HG03565 (cell line): ENCODE data around the gene AQP10.
A peak's percentile ranks its signal among the peaks of the same experiment; 100 is the strongest.
"Not testable (repeated sequence)": the region's sequence is repeated elsewhere in the genome, so short reads cannot be mapped to it uniquely, and the experiment has no call there.

ENCODE experiments used
- ATAC-seq: cut with Tn5 transposase; IDR thresholded peaks from one replicate; pipeline ENCODE4 v1.9.1; 2021; ENCODE audit warnings: mild to moderate bottlenecking, moderate library complexity; ENCODE audit not compliant: unreplicated experiment

The AQP10 gene, protein sequence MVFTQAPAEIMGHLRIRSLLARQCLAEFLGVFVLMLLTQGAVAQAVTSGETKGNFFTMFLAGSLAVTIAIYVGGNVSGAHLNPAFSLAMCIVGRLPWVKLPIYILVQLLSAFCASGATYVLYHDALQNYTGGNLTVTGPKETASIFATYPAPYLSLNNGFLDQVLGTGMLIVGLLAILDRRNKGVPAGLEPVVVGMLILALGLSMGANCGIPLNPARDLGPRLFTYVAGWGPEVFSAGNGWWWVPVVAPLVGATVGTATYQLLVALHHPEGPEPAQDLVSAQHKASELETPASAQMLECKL

DNA sequence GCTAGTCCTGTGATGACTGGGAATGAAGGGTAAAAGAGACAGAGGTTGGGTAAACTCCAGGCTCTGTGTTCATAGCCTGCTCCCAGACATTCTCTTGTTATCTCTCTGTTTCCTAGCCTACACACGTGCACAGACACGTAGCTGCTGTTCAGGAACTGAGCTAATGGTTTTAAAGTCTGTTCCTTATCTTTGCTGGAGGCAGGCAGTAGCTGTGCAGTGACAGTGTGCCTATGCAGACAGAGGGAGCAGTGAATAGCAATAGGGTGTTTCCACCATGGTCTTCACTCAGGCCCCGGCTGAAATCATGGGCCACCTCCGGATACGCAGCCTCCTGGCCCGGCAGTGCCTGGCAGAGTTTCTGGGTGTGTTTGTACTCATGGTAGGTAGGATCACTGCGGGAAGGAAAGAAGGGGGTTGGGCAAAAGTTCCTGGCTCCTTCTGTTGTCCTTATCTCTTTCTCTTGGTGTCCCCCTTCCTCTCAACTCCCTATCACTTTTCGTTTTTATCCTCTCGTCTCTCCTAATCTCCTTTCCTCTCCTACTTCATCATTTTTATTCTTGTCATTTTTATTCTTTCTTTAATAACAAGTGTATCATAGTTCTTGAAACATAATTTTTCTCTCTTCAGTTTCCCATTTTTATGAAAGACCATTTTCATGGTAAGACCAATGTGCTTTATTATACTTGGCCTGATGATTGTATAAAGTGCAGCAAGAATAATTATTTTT lies at the start of gene AQP10:
Gene AQP10, plus strand, starts transcription at position 212 of the 727 bp plus-strand sequence. Its CDS starts 63 bp downstream, at position 275.
- ATAC-seq, result no peak

DNA sequence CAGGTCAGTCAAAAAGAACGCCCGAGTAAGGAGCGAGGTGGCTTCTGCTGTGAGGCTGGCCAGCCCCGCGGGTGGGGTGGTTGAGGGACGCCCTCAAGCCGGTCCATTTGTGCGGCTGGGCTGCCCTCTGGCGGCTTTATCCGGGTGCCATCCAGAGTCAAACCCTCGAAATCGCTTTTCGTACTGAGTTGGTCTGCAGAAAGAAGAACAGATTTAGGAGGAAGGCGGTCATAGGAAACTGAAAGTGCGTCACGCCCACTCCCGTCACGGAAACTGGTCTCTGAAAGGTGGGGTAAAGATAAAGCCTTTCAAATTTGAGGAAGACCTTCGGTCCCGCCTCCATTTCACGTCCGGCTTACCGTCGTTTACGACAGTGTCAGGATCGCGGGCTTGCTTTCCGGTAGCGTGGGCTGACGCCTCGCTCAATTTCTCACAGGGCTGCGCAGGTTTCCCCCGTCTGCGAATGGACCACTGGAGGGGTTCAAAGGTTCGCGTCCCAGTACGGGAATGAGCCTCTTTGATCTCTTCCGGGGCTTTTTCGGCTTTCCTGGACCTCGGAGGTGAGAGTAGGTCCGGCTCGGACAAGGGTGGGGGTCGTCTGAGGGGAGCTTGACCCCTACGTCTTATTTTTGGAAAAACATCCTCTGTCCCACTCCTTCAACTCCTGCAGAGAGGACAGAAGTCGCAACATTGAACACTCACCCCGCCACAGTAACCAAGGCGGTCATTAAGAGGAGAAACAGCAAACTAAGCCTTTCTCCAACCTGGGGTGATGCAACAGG lies 48.5 kb upstream of the AQP10 start, which contains the start of gene HAX1:
Gene HAX1, plus strand, starts transcription at position 413 of the 782 bp plus-strand sequence. Its CDS starts 95 bp downstream, at position 508.
- ATAC-seq, result peak; percentile 84

DNA sequence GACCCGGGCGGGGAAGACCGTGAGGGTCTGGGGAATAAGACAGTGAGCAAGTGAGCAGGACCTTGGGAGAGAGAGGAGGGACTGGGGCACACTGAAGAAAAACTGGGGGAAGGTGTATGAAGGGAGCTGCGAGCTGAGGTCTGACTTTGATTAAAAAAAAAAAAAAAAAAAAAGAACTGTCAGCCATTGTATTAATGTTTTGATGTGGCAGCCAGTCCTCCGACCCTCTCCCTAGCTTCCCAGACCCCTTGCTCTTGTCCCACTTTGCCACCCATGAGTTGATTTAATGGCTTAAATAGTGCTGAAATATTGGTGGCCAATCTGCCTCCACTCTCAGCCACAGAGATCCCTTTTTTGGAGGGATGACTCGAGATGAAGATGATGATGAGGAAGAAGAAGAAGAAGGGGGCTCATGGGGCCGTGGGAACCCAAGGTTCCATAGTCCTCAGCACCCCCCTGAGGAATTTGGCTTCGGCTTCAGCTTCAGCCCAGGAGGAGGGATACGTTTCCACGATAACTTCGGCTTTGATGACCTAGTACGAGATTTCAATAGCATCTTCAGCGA lies 47.8 kb upstream of the AQP10 start:
- no peak for ATAC-seq

DNA sequence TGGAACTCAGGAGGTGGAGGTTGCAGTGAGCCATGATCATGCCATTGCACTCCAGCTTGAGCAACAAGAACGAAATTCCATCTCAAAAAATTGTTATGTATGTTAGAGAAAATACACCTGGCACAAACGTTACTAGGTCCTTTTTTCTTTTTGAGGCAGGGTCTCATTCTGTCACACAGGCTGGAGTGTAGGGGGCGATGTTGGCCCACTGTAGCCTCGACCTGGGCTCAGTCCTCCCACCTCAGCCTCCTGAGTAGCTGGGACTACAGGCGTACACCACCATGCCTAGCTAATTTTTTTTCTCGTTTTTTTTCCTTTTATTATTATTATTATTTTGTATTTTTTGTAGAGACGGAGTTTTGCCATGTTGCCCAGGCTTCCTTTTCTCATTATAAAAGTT lies 44.1 kb upstream of the AQP10 start:
- ATAC-seq, result no peak

DNA sequence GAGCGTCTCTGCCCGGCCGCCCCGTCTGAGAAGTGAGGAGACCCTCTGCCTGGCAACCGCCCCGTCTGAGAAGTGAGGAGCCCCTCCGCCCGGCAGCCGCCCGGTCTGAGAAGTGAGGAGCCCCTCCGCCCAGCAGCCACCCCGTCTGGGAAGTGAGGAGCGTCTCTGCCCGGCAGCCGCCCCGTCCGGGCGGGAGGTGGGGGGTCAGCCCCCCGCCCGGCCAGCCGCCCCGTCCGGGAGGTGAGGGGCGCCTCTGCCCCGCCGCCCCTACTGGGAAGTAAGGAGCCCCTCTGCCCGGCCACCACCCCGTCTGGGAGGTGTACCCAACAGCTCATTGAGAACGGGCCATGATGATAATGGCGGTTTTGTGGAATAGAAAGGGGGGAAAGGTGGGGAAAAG lies 33.3 kb upstream of the AQP10 start:
- not testable (repeated sequence) for ATAC-seq

DNA sequence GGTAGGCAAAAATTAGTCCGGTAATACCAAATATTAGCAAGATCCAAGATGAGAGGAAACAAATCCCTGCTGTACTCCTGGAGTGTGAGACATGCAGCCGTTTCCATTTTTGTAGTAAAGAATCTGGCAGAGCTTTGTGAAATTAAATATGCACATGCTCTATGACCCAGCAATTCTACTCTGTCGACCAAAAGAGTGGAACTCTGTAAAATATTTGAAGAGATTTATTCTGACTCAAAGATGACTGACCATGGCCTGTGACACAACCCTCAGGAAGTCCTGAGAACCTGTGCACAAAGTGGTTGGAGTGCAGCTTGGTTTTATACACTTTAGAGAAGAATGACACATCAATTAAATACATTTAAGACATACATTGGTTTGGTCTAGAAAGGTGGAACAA lies 32.2 kb upstream of the AQP10 start:
- ATAC-seq, result no peak

DNA sequence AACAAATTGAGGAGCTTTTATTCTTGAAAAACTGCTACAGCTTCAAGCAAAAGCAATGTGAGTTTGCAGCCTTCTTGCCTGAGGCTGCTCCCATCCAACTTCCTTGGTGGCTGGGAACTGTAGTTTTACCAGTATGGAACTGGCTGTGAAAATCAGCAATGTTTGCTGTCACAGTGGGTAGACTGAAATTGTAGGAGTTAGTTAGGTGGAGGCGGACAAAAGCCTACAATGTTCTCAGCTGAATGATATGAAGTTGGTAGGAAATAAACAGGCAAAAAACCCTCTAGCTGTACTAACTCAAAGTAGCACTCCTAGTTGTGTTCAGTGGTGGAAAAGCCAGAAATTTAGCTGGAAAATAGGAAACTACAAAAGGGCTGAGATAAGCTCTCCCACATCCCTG lies 30.0 kb upstream of the AQP10 start:
- no peak for ATAC-seq

DNA sequence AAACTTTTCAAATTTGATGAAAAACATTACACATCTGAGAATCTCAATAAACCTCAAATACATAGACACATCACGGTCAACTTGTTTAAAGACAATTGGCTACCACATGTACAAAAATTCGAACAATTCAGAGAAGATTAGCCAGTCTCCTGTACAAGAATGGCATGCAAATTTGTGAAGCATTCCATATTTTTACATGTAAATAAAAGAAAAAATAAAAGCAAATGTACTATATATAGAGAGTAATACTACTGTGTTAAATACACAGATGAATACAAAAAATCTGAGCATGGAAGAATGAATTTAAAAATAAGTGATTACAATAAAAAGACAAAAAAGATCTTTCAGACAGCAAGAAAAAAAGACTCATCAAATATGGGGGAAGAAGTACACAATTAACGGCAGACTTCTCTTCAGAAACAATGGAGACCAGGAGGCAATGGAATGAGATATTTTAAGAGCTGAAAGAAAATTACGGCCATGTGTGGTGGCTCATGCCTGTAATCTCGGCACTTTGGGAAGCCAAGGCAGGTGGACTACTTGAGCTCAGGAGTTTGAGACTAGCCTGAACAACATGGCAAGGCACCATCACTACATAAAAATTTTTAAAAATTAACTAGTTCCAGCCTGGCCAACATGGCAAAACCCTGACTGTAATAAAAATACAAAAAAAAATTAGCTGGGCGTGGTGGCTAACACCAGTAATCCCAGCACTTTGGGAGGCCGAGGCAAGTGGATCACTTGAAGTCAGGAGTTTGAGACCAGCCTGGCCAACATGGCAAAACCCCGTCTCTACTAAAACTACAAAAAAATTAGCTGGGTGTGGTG lies 25.3 kb upstream of the AQP10 start:
- no peak for ATAC-seq

DNA sequence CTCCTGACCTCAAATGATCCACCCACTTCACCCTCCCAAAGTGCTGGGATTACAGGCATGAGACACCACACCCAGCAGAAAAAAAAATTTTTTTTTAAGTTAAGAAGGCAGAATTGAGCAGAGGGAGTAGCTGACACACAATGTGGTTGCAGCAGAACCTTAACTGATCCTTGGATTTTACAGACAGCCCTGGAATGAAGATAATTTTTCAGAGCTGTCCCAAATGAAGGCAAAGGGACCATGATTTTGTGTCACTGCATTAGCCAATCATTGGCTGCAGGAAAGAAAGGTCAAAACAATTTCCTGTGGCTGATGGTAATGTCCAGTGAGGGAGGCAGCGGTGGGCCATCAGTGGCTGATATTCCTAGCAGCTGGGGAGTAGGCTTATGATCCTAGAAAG lies 19.3 kb upstream of the AQP10 start:
- ATAC-seq, result no peak

DNA sequence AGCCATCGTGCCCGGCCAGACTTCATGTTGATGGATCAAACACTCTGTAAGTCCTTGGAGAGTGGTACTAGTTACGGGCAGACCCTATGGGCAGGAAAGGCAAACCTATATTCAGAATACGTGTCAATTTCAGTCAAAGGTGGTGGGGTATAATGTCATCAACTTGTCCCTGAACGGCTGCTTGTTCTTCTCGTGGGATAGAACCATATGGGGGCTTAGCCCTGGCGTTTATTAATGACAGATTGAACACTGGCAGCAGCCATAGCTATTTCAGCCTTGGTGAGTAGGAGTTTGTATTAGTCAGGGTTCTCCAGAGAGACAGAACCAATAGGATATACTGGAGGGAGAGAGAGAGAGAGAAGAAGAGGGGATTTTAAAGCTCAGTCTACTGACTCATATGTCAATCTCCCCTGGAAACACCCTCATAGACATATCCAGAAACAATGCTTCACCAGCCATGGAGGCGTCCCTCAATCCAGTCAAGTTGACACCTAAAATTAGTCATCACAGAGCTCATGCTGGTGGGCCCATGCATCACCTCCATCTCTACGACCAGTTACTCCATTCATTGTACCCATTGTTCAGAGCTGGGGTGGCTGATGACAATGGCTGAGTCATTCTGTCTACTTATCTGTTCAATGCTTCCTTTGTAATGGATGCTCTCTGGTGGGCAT lies 16.1 kb upstream of the AQP10 start:
- ATAC-seq, result peak; percentile 51

DNA sequence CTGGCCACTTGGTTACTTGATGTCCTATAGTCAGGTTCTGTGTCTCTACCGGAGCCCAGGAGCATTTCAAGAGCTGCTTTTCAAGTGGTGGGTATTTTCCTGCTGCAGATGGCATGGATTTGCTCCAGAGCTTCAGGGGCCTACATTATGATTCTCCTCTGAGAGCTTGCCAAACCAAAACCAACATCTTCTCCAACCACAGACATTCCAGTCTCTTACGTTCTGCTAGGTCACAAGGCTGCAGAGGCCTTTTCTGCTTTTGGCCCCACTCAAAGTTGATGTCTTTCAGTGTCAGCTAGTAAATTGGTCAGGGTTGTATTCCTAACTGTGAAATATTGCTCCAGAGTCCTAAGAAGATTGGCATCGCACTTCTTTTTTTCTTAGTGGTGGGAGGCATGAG lies 14.7 kb upstream of the AQP10 start:
- no peak for ATAC-seq

DNA sequence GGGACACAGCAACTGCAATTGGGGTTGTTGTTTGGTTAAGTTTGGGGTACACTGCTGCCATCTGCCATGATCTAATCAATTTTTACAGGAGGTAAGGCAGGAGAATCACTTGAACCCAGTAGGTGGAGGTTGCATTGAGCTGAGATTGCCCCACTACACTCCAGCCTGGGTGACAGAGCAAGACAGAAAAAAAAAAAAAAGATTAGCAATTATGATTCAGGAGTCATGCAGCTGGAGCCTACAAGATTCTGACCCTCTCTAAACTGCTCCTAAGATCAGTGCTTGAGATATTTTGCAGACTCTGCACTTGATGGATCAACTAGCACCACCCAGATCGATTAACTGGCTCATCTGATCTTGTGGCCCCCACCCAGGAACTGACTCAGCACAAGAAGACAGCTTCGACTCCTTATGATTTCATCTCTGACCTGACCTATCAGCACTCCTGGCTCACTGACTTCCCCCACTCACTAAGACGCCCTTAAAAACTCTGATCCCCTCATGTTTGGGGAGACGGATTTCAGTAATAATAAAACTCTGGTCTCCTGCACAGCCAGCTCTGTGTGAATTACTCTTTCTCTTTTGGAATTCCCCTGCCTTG lies 13.1 kb upstream of the AQP10 start:
- ATAC-seq, result not testable (repeated sequence)

DNA sequence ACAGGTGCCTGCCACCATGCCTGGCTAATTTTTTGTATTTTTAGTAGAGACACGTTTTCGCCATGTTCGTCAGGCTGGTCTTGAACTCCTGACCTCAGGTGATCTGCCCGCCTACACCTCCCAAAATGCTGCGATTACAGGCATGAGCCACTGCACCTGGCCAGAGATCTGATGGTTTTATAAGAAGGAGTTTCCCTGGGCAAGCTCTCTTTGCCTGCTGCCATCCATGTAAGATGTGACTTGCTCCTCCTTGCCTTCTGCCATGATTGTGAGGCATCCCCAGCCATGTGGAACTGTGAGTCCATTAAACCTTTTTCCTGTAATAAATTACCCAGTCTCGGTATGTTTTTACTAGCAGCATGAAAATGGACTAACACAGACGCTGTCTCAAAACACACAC lies 11.8 kb upstream of the AQP10 start:
- not testable (repeated sequence) for ATAC-seq

DNA sequence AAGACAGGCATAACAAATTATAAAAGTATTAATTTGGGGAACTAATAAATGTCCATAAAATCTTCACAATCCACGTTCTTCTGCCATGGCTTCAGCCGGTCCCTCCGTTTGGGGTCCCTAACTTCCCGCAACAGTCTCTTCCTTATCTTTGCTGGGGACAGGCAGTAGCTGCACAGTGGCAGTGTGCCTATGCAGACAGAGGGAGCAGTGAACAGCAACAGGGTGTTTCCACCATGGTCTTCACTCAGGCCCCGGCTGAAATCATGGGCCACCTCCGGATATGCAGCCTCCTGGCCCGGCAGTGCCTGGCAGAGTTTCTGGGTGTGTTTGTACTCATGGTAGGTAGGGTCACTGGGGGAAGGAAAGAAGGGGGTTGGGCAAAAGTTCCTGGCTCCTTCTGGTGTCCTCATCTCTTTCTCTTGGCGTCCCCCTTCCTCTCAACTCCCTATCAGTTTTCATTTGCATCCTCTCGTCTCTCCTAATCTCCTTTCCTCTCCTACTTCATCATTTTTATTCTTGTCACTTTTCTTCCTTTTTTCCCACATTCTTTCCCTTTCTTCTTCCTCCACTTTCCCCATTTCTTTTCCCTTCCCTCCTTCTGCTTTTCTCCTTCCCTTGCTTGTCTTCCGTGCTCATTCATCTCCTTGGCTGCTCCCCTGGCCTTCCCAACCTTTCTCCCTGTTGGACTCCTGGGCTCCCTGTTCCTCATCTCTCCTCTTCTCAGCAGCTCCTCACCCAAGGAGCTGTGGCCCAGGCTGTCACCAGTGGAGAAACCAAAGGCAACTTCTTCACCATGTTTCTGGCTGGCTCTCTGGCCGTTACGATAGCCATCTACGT lies 8.4 kb upstream of the AQP10 start:
- not testable (repeated sequence) for ATAC-seq

DNA sequence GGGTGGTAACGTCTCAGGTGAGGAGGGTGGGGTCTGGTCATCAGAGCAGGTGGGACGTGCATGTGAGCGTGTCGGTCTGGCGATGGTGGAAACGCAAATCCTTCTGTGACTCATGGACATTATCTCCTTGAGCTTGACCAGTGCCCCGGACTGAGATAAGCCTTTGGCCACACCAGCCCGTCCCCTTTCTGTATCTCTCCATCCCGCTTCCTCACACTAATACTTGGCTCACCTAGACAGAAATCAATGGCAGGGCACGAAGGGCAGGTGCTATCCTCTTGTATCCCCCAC lies 7.9 kb upstream of the AQP10 start:
- no peak for ATAC-seq

DNA sequence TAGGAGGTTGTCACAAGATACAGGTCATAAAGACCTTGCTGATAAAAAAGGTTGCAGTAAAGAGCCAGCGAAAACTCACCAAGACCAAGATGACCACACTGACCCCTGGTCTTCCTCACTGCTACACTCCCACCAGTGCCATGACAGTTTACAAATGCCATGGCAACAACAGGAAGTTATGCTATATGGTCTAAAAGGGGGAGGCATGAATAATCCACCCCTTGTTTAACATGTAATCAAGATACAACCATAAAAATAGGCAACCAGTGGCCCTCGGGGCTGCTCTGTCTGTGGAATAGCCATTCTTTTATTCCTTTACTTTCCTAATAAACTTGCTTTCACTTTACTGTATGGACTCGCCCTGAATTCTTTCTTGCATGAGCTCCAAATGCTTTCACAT lies 6.7 kb upstream of the AQP10 start:
- ATAC-seq, result not testable (repeated sequence)

DNA sequence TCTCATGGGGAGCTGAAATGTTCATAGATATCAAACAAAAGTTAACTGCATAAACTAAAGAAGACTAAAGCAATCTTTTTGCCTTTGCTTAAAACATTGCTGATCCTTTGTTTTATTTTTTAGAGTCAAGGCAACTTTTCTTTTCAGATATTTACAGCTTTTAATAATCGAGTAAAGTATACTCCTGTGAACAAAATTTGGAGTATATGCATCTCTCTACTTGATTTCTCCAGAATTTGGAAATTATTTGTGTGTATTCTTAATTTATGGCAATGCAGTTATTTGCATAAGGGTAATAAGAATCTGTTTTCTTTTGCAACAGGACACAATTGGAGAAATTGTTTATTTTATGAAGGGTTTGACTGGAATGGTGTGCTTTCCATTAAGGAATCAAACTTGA lies 4.2 kb upstream of the AQP10 start:
- no peak for ATAC-seq

DNA sequence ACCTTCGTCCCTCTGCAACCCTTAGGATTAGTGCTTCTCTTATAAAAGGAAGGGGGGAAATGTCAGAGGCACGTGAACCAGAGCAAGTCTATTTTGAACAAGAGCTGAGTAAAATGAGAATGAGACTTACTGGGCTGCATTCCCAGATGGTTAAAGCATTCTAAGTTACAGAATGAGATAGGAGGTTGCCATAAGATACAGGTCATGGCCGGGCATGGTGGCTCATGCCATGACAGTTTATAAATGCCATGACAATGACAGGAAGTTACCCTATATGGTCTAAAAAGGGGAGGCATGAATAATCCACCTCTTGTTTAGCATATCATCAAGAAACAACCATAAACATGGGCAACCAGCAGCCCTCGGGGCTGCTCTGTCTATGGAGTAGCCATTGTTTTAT lies 2.5 kb upstream of the AQP10 start:
- no peak for ATAC-seq

DNA sequence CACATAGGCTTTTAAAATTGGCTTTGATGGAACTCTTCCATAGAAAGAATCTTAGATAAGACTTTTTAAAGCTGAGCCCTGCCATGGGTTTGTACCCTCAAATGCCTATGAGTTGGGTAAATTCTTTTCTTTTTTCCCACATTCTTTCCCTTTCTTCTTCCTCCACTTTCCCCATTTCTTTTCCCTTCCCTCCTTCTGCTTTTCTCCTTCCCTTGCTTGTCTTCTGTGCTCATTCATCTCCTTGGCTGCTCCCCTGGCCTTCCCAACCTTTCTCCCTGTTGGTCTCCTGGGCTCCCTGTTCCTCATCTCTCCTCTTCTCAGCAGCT lies 679 bp downstream of the AQP10 start:
- not testable (repeated sequence) for ATAC-seq
